GM06990 (cell line): ENCODE data around the gene CDR2.

Source experiments
- DNase-seq: peaks from one replicate; pipeline ENCODE4 v3.0.0-alpha.2; 2011; ENCODE audit not compliant: insufficient read length; ENCODE audit errors: extremely low read depth
- H3K27me3 ChIP-seq: replicated peaks from 2 replicates; pipeline ENCODE4 v1.6.0; 2011; ENCODE audit warnings: low read length; ENCODE audit not compliant: control insufficient read depth, insufficient read depth
- H3K36me3 ChIP-seq: 2 replicates; pipeline ENCODE4 v1.5.1; 2011; ENCODE audit warnings: low read length; ENCODE audit not compliant: control insufficient read depth, insufficient read depth
- H3K4me3 ChIP-seq: replicated peaks from 2 replicates; pipeline ENCODE4 v1.5.1; 2011; ENCODE audit warnings: low read depth, mild to moderate bottlenecking, control low read depth, low read length
- TF ChIP-seq, protein P1 (sequence below): IDR thresholded peaks from 2 replicates; pipeline ENCODE4 v1.5.1; 2011; ENCODE audit warnings: low read length, control low read depth, mild to moderate bottlenecking, inconsistent platforms; ENCODE audit not compliant: insufficient read depth, poor library complexity, severe bottlenecking

The CDR2 gene

DNA sequence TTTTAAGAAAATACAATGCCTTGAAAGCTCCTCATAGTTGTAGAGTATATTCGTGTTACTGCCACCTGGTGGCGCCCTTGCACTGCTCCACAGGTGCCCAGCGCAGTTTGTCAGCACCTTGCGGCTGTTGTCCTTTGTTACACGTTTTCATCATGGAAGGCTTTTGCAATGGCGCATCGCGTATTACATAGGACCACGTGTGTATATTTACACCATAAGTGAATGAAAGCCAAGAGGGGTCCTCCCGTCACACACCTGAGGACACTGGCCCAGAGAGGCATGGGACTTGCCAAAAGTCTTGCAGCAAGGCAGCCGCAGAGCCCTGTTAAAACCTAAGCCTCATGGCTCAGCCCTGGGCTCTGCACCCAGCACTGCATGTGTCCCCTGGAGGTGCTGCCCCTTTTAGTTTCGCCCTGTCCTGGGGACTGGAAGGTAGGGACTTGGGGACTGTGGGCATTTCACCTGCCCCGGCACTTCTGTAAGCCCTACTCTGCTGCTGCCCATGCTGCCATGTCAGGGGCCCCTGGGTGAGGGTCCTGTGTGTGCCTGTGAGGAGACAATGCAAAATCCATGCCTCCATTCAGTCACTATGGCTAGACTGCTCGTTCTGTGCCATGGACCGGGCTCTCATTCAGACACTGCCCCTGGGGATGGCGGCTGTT lies 52.9 kb downstream of the CDR2 start:
- peak; percentile 50 for DNase-seq
- TF ChIP-seq, protein P1, sequence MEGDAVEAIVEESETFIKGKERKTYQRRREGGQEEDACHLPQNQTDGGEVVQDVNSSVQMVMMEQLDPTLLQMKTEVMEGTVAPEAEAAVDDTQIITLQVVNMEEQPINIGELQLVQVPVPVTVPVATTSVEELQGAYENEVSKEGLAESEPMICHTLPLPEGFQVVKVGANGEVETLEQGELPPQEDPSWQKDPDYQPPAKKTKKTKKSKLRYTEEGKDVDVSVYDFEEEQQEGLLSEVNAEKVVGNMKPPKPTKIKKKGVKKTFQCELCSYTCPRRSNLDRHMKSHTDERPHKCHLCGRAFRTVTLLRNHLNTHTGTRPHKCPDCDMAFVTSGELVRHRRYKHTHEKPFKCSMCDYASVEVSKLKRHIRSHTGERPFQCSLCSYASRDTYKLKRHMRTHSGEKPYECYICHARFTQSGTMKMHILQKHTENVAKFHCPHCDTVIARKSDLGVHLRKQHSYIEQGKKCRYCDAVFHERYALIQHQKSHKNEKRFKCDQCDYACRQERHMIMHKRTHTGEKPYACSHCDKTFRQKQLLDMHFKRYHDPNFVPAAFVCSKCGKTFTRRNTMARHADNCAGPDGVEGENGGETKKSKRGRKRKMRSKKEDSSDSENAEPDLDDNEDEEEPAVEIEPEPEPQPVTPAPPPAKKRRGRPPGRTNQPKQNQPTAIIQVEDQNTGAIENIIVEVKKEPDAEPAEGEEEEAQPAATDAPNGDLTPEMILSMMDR = peak; percentile 88
- no peaks in the 10 kb centered on the region for H3K27me3 ChIP-seq
- H3K4me3 ChIP-seq = no peak overlapping the region
- H3K36me3 ChIP-seq = peaks cover 42% of the 10 kb centered on the region

DNA sequence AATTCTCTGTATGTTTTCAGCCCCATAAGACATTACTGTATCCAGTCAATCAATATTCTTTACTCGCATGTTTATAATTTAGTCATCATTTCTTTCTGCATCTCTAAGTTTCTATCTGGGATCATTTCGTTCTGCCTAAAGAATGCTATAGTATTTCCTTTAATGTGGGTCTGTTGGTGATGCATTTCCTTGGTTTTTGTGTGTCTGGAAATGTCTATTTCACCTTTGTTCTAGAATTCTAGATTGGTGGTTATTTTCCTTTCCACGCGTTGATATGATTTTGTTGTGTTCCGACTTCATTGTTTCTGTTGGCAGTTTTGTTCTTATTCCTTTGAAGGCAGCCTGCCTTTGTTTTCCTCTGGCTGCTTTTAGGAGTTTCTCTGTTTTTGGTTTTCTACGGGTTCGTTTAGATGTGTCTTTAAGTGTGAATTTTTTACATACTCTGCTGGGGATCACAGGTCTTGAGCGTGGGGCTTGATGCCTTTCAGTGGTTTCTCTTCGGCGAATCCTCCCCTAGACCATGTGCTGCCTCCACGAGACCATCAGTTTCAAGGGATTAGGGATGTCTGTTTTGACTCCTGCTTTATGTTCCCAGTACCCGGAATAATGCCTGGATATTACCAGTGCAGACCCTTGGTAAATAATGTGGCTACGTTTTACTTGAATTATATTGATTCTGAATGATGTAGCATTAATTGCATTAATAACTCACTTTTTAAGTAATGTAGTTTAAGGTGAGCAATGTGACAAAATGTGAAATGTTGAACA lies 53.7 kb downstream of the CDR2 start:
- TF ChIP-seq, protein P1 = no peak
- no peak for DNase-seq
- Histone ChIP-seq H3K27me3 (no peaks in the 10 kb centered on the region), H3K4me3 (no peak overlapping the region), H3K36me3 (peaks cover 42% of the 10 kb centered on the region)

DNA sequence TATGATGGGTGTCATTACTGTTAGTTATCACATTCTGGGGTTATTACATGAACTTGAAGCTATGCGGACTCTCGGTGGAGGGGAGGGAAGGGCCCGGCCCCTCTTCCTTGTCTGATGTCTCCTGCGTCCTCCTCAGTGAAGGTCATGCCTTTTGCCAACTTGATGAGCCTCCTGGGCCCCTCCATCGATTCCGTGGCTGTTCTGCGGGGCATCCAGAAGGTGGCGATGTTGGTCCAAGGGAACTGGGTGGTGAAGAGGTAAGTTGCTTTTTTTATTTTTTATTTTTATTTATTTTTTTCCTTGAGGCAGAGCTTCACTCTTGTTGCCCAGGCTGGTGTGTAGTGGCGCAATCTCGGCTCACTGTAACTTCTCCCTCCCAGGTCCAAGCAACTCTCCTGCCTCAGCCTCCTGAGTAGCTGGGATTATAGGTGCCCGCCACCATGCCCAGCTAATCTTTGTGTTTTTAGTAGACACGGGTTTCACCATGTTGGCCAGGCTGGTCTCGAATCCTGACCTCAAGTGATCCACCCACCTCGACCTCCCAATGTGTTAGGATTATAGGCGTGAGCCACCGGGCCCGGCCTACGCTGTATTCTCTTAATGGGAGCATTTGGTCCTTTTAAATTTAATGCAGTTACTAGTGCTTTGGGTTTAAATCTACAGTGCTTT lies 55.6 kb downstream of the CDR2 start:
- Histone ChIP-seq H3K4me3 (no peak overlapping the region), H3K27me3 (no peaks in the 10 kb centered on the region), H3K36me3 (peaks cover 38% of the 10 kb centered on the region)
- DNase-seq = no peak
- TF ChIP-seq, protein P1 = peak; percentile 73

DNA sequence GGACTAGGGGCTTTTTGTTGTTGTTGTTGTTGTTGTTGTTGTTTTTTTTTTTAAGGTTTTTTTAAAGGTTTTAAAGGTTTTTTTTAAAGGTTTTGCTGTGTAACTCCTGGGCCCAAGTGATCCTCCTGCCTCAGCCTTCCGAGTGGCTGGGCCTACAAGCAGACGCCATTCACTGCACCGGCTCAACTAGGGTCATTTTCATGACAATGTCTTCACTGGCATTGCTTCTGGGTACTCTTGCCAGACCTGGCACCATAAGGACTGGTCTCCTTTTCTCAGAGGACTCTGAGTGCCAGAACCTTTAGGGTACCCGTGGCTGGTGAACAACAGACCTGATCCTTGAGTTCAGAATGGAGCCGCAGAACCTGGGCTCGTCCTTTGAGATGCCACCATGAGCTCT lies 56.8 kb downstream of the CDR2 start:
- TF ChIP-seq, protein P1 = no peak
- Histone ChIP-seq H3K27me3 (no peaks in the 10 kb centered on the region), H3K36me3 (peaks cover 40% of the 10 kb centered on the region), H3K4me3 (no peak overlapping the region)
- no peak for DNase-seq

DNA sequence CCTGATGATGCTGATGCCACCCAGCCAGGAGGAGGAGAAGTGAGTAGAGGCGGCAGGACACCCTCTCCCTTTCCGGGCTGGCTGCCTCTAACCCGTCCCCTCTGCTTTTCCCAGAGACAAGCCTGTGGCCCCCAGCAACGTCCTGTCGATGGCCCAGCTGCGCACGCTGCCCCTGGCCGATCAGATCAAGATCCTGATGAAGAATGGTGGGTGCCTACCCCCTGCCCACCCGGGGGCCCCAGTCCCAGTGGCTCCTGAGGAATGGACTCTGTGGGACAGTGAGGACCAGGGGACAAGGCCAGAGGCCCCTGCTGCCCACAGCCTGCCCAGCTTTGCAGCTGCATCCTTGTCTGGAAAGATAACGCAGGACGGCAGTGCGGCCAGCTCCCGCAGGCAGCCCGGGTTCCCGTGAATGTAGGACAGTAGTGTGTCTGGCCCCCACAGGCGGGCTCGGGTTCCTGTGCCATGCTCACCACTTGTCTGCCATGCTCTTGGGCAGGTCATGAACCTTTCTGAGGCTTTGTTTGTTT lies 57.4 kb downstream of the CDR2 start:
- H3K27me3 ChIP-seq = no peaks in the 10 kb centered on the region
- TF ChIP-seq, protein P1 = no peak
- DNase-seq = no peak
- H3K36me3 ChIP-seq = peaks cover 37% of the 10 kb centered on the region
- H3K4me3 ChIP-seq = no peak overlapping the region
